Esophagus squamous epithelium (tissue), 4 donors: ENCODE data around the gene MAML3.

Experiments used
- POLR2A ChIP-seq, 4 donors: fragments of 450-650 bp; IDR thresholded peaks; one replicate each; pipeline ENCODE4 v1.6.1; 2017; ENCODE audit warnings: antibody characterized with exemption in 4 of 4, mild to moderate bottlenecking in 4 of 4, moderate library complexity in 3 of 4
- TF ChIP-seq, protein P1 (sequence below), 6 experiments: fragments of 450-650 bp in 4 of 6; fragments of 200-600 bp in 2 of 6; sonication (generic) in 2 of 6; IDR thresholded peaks; one replicate each; pipeline ENCODE4 v1.5.1; 2016 to 2019; ENCODE audit warnings: antibody characterized with exemption in 6 of 6, mild to moderate bottlenecking in 4 of 6, moderate library complexity in 4 of 6

DNA sequence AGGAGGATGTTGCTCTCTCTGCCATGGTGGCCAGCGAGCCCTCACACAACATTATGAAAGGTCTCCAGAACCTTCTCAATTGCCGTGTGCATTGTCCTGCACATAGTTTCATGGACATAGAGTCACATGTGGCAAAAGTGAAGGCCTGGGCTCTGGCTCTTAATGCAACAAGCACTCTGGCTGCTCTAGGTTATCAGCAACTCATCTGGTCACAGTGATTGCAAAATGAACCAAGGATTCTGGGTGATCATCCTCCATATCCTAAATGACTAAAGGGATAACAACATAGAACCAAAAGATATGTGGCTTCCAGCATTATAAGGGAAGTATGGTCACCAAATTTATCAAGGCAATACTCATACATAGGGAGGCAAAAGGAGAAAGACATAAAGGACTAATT, 313.2 kb downstream of the MAML3 start:
- TF ChIP-seq, protein P1, sequence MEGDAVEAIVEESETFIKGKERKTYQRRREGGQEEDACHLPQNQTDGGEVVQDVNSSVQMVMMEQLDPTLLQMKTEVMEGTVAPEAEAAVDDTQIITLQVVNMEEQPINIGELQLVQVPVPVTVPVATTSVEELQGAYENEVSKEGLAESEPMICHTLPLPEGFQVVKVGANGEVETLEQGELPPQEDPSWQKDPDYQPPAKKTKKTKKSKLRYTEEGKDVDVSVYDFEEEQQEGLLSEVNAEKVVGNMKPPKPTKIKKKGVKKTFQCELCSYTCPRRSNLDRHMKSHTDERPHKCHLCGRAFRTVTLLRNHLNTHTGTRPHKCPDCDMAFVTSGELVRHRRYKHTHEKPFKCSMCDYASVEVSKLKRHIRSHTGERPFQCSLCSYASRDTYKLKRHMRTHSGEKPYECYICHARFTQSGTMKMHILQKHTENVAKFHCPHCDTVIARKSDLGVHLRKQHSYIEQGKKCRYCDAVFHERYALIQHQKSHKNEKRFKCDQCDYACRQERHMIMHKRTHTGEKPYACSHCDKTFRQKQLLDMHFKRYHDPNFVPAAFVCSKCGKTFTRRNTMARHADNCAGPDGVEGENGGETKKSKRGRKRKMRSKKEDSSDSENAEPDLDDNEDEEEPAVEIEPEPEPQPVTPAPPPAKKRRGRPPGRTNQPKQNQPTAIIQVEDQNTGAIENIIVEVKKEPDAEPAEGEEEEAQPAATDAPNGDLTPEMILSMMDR (IDR thresholded peaks at IDR 0.05), result no peak
- no peak for TF ChIP-seq POLR2A (IDR thresholded peaks at IDR 0.05)
